GM21390 (cell line): ENCODE results near the gene AHR.

Source experiments
- ATAC-seq: cut with Tn5 transposase; IDR thresholded peaks from one replicate; pipeline ENCODE4 v1.9.1; 2021; ENCODE audit not compliant: unreplicated experiment

AHR gene

GRCh38 chr7:17302575-17303142, 4.2 kb downstream of the AHR start:
- ATAC-seq = peak; percentile 38

GRCh38 chr7:17304926-17305325, 6.5 kb downstream of the AHR start:
- no peak for ATAC-seq

GRCh38 chr7:17305387-17306171, 7.1 kb downstream of the AHR start:
- no peak for ATAC-seq

GRCh38 chr7:17307000-17307399, 8.5 kb downstream of the AHR start:
- no peak for ATAC-seq

GRCh38 chr7:17307558-17307957, 9.1 kb downstream of the AHR start:
- no peak for ATAC-seq

GRCh38 chr7:17307969-17308648, 9.7 kb downstream of the AHR start:
- ATAC-seq = no peak

GRCh38 chr7:17311194-17311593, 12.7 kb downstream of the AHR start:
- no peak for ATAC-seq

- ATAC-seq = no peak
These were observed 13.5 kb downstream of the AHR start for GRCh38 chr7:17311952-17312351.

GRCh38 chr7:17312641-17313040, 14.2 kb downstream of the AHR start:
- ATAC-seq = no peak

- no peak for ATAC-seq
These were observed 14.7 kb downstream of the AHR start for GRCh38 chr7:17313194-17313593.

- ATAC-seq = peak; percentile 77
These were observed 17.5 kb downstream of the AHR start for GRCh38 chr7:17315974-17316373.

- ATAC-seq = no peak
These were observed 19.7 kb downstream of the AHR start for GRCh38 chr7:17318146-17318545.

GRCh38 chr7:17319164-17320101, 21.0 kb downstream of the AHR start:
- ATAC-seq = no peak

- no peak for ATAC-seq
These were observed 21.6 kb downstream of the AHR start for GRCh38 chr7:17320102-17320497.

GRCh38 chr7:17320657-17321056, 22.2 kb downstream of the AHR start:
- ATAC-seq = no peak

GRCh38 chr7:17325364-17325763, 26.9 kb downstream of the AHR start:
- no peak for ATAC-seq

GRCh38 chr7:17326378-17326777, 27.9 kb downstream of the AHR start:
- no peak for ATAC-seq

GRCh38 chr7:17328641-17329040, 30.2 kb downstream of the AHR start:
- ATAC-seq = no peak

GRCh38 chr7:17329440-17329839, 31.0 kb downstream of the AHR start:
- no peak for ATAC-seq

GRCh38 chr7:17331891-17332501, 33.5 kb downstream of the AHR start:
- ATAC-seq = no peak

GRCh38 chr7:17333221-17333620, 34.8 kb downstream of the AHR start:
- no peak for ATAC-seq
